ENCODE data around the gene MEGF6.

Gene MEGF6

DNA sequence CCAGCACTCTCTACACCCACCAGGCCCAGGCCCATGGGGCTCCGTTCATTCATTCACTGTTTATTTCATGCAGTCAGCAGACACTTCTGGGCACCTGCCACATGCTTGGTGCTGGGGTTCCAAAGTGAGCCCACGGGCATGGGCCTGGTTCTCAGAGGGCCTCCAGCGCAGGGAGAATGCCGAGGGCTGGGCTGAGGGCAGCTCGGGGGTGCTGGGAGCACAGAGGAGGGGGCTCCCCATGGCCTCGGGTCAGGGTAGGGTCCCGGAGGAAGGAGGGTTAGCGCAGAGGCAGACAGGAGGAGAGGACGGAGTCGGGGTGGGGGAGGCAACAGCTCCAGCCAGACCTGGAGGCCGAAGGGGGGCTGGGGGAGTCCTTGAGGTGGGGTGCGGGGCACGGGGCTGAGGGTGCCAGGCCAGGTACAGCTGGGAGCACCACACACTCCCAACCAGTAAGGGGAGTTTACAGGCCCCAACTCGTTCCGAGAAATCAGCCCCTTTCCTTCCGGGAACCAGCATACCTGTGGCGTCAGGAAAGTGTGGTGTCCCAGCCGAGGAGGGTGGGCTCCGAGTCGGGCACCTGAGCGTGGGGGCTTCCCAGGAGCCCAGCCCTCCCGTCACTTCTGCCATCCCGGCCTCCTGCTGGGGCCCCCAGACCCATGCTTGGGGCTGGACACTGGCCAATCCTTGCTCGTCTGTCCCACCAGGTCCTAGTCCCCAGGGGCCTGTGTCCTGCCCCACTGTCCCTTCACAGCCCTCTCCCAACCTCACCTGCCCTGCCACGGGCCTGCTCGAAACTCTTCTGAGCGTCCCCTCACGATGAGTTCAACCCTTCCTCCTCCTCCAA, 146.0 kb downstream of the MEGF6 start:
- DNase-seq, result no peak

DNA sequence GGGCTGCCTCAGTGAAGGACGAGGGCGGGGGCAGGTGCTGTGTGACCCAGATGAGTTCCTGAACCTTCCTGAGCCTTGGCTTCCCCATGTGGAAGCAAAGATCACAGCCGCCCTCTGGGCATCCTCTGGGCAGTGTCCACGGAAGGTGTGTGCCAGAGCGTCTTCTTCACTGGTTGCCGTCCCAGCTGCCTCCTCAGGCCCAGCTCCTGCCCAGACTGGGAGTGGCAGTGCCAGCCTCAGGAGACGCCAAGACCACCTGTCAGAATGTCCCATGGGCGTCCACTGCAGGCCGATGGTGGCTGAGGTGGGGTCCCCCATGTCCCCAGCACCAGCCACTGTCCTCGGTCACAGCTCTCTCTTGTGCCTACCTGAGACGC, 146.7 kb downstream of the MEGF6 start:
- DNase-seq, result no peak

DNA sequence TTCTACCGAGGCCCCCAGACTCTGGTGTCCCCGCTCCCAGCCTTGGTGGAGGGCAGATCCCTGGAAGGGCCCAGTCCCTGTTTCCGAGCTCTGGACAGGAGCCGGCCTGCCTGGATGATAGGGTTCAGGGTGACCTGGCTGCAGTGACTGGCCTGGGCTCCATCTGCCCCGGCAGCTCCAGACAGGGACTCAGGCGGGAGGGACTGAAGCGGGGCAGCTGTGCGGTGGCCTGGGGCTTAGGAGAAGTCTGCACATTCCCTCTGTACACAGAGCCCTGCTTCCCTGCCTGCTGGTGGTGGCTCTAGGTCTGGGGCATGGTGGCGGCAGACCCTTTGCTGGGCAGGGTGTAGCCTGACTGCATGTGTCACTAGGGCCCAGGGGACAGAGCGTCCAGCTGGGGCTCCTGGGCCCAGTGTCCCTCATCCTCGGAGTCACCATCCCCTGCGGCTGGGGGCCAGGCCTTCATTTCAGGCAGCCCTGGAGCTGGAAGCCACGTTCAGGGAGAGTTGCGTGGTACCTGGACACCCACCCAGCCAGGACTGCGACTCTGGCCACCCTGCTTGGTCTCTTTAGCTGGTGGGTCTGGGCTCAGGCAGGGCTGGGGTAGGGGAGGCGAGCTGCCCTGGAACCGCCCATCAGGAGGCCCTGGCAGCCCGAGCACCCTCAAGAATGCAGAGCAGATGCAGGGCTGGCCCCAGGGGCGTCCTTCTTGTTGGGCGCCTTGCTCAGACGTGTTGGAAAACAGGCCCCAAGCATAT, 147.2 kb downstream of the MEGF6 start:
- DNase-seq, result no peak

DNA sequence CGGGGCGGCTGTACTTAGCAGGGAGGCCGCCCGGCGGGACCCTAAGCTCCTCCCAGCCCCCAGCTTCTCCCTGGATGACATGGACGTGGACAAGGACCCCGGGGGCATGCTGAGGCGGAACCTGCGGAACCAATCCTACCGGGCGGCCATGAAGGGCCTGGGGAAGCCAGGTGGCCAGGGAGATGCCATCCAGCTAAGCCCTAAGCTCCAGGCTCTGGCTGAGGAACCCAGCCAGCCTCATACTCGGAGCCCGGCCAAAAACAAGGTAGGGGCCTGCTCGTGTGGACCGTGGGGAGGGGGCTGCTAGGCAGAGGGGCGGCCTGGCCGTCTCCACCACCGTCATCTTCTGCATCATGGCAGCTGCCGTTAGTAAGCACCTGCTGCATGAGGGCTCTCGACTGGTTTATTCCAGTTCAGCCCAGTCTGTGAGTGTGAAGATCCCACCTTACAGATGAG, 147.9 kb downstream of the MEGF6 start:
- no peak for DNase-seq

DNA sequence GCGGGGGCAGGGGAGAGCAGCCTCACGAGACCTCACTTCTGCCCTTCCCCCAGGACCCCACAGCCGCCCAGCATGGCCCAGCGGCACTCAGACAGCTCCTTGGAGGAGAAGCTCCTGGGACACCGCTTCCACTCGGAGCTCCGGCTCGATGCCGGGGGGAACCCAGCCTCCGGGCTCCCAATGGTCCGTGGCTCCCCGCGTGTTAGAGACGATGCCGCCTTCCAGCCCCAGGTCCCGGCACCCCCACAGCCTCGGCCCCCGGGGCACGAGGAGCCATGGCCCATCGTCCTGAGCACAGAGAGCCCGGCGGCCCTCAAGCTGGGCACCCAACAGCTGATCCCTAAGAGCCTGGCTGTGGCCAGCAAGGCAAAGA, 148.3 kb downstream of the MEGF6 start:
- DNase-seq, result no peak

DNA sequence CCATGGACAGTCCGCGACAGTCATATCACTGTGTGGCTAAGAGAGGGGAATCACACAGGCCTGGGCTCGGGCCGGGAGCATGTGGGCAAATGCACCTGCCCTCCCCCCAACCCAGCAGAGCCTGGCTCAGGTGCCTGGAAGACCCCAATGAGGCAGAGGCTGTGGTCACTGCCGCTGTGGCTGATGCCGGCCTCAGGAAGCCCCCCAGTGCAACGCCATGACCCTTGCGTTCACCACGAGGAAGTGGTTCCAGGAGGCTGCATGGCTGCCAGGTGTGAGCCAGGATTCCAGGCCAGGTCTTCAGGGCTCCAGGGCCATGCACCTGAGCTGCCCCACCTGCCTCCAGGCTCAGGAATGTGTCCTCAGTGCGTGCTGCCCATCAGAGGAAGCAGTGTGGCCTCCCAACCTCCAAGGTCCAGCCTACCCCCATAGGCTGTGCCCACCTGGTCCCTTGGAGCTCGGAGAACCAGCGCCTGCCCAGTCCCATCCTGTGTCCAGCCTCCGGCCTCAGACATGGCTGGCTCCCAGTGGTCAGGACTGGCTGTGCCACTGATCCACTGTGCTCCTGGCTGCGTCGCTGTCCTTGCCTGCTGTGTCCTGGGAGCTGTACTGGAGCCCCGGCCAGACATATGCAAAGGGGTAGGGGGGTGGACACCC, 148.8 kb downstream of the MEGF6 start:
- no peak for DNase-seq

DNA sequence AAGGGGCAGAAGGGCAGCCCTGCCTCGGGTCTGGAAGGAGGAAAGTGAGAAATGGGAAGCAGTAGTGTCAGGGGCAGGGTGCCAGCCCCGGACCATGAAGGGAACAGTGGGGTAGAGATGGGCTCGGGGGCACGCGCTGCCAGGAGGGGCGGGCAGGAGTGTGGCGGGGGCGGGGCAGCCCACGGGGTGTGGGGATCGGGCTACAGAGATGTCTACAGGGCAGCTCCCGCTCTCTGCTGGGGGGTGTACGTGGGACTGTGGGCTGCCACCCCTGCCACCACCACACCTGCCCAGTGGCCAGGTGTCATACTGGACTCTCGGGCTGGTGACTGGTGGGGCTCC, 149.4 kb downstream of the MEGF6 start:
- DNase-seq, result no peak

DNA sequence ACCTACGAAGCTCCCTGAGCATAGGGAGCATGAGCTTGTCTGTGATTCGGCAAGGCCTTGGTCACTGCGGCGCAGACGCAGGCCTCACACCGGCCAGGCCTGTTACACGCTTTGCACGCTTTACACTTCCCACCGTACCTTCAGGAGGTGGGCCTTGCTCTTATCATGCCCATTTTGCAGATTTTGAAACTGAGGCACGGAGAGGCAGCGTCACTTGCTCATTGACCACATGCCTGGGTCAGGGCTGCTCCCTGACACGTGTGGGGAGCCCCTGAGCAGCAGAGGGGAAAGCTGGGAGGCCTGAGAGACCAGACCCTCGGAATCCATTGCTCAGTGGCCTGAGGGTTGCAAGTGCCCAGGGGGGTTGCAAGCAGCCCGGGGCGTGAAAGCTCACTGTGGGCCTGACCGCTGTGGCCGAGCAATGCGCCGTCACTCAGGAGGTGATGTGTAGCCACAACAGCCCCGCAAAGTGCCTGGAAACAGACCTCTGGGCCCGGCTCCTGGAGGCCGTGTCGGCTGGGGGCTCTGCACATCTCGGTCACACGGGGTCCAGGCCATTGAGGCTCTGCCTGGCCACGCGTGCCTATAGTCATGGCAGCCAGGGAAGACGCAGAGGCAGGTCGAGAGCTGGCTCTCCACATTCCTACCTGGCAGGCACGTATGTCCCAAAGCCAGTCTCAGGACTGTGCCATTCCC, 149.9 kb downstream of the MEGF6 start:
- no peak for DNase-seq

DNA sequence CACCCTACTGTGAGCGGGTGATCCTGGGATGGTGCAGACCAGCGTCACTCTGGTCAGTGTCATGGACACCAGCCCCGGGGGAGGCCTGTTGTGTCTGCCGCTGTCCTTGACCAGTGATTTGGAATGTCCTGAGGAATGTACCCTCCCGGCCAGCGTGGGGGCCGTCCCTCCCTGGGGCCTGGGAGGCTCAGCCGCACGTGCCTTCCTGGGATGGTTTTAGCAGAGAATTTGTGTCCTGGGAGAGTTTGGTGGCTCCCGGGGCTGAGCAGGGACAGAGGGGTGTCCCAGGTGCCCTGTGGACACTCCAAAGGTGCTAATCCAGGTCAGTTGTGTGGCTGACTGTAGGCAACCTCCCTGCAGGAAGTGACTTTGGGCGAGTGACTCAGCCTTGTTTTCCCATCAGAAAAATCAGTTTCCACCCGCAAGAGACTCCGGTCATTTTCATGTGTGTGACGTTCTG, 150.6 kb downstream of the MEGF6 start:
- no peak for DNase-seq

DNA sequence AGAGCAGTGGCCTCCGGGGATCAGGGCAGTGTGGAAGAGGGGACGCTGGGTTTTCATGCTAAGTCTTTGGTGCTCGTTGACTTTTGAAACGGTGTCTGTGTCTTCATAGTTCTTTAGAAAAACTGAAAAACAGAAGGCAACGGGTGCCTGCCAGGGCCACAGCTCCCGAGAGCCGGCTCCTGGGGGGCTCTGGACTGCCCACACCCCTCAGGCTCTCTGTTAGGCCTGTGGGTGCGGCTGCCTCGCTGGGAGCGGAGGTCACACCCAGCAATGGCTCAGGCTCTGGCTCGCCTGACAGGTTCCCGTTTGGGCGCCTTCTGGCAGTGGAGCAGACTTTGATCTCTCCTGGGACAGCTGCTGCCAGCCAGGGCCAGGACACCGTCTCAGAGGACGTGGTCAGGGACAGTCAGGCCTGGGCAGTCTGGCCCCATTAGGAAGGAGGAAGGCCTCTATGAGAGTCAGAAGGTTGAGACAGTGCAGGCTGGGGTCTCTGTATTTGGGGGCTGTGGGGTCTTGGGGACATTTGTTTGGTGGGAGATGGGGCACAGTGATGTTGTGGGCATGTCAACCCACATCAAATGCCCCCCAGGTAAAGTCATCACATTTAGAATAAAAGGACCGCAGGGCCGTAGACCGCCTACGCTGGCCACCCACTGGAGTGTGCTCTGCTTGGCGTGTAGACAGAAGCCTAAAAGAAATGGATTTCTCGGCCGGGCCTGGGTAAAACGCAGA, 151.2 kb downstream of the MEGF6 start:
- no peak for DNase-seq

DNA sequence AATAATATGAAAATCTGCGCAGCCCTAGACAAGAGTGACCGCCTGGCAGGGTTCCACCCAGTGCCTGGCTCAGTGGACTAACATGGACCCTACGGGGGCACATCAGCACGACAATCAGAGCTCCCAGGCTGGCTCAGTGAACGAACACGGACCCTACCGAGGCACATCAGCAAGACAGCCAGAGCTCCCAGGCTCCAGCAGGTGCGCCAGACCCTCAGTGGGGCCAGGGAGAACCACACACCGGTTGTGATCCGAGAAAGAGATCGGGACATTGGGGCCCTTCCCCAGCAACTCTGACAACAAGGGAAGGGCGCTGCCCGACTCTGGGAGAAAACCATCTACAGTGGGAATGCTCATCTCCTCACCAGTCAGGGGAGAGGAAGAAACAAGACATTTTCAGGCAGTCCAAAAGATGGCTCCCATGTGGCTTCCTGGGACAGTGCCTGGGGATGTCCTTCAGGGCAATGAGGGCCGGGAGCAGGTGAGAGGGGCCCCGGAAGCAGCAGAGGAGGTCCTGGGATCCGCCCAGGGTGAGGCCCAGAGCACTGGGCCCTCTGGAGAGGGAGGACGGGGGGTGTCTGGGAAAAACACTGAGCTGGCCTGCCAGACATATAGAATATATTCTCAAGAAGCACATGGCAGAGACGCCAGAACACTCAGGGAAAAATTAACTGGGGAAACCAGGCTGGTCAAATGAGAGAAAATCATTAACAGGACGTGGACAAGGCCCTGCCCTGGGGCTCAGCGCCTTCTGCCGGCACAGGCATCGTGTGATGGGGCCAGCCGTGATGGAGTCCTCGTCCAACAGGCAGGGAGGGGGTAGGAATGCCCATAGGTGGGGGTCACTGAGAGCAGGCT, 152.0 kb downstream of the MEGF6 start:
- no peak for DNase-seq

DNA sequence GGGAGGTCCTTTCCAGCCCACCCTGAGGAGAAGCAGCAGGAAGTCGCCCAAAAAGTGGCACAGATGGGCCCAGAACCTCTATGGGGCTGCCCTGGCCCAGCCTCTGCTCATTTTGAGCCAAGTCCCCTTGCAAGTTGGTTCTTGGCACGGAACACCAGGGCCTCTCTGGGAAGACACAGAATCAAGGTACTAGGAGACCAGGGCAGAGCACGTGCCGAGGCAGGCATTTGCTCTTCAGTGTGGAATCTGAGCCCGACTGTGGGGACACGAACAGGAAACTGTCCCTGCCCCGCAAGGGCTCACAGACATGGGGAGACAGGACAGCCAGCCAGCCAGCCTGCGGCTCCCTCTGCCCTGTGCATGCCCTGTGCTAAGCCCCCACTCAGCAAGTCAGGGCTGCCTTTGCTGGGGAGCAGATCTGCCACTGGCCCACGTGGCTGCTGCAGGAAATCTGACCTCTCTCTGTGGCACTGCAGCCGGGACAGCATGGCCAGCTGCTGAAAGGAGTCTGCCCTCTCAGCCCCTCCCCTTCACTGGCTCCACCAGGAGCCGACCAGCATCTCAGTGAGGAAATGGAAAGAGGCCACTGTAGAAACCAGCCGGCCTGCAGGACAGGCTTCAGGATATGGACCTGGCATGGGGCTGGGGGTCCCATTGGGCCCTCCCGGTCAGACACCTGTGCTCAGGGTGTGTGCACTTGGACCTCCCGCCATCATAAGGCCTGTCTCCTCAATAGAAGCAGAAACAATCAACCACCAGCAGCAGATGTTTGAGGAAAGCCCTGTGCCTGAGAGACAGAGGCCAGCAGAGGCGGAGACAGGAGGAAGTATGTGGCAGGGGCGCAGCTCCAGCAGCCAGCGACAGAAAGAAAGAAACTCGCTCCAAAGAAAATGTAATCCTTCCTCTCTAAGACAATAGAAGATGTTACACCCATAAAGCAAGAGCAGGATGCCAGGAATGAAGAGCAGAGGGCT, 153.1 kb downstream of the MEGF6 start:
- DNase-seq, result no peak

DNA sequence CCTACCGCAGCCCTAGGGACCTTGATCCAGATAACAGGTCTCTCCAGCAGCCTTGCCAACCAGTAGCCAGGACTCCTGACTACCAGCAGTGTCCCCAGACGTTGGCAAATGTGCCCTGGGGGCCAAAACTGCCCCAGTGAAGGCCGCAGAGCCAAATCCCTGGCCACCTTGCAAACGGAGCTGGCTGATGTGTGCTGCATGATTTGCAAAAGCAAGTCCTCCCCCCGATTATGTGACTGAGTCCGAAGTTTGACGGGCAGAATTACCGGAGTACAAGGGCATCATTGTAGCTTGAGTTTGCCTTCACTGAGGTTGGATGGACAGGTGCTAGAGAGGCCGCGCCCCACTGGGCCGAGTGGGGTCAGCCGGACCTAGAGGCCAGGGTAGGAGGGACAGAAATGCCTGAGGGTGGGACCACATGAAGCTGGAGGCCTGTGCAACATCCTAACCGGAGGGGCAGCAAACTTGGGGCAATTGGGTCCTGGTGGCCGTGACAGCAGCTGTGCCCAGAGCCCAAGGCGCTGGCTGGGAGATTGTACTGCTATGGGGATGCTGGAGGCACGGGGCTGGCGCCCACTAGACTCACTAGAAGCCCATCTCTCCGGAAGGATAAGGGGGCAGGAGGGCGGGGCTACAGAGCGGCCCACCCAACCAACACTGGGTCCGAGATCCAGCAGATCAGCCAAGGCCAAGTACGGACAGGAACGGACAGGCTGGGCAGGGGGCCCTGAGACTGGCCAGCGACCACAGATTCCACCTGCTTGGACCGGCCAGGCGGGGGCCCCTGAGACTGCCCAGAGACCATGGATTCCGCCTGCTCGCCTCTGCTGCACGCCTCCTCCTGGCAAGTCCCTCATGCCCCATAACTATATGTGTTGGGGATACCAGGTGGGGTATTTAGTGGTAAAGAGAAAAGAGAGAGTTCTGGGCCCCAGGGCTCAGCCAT, 154.1 kb downstream of the MEGF6 start:
- DNase-seq, result no peak

DNA sequence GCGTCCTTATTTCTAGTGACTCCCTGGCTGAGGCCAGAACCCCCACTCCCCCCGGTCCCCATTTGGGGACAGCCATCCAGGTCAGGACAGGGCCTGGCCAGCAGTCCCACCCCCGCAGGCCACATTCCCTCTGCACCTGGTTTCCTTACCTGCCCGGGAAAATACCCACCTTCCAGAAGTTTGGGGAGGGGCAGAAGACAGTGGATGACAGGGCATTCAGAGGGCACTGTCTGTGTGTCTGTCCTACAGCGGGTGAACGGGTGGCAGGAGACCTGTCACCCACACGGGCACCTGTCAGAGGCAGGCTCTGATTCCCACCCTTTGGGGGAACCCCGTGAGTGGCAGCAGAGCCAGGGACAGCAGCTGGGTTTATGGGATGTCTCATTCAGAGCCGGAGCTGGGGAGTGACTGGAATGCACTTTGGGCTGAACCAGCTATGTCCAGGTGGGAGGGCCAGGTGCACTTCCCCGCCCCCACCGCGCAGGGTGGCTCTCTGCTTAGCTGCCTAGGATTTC, 154.8 kb downstream of the MEGF6 start:
- DNase-seq, result no peak

DNA sequence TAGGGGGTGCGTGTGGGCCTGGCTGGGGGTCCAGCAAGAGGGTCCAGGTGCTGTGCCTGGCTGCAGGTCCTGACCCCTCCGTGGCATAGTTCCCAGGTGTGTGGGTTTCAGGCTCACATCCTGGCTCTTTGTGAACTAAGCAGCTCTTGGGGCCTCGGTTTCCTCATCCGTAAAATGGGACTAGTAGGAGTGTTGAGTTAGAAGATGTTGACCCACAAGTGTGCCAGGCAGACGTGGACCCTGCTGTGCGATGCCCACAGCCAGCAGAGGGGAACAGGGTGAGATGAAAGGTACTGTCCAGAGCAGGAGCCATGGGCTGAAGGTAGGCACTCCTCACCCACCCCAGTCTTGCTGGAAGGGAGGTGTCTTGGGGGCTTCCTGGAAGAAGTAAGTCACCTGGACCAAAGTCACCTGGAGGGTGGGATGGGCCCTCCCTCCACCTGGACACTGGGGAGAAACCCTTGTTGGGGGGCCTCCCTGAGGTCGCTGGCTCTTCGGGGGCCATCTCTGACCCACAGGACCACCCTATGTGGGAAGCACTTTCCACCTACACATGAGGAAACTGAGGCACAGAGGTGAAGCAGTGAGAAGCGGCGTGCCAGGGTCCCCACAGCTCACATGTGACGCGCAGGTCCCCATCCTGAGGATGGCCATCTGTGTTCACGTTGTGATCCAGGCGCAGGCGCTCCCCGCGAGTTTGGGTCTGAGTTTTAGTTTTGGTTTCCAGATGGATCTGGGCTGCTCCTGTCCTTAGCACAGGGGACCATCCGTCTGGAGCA, 155.4 kb downstream of the MEGF6 start:
- DNase-seq, result no peak

DNA sequence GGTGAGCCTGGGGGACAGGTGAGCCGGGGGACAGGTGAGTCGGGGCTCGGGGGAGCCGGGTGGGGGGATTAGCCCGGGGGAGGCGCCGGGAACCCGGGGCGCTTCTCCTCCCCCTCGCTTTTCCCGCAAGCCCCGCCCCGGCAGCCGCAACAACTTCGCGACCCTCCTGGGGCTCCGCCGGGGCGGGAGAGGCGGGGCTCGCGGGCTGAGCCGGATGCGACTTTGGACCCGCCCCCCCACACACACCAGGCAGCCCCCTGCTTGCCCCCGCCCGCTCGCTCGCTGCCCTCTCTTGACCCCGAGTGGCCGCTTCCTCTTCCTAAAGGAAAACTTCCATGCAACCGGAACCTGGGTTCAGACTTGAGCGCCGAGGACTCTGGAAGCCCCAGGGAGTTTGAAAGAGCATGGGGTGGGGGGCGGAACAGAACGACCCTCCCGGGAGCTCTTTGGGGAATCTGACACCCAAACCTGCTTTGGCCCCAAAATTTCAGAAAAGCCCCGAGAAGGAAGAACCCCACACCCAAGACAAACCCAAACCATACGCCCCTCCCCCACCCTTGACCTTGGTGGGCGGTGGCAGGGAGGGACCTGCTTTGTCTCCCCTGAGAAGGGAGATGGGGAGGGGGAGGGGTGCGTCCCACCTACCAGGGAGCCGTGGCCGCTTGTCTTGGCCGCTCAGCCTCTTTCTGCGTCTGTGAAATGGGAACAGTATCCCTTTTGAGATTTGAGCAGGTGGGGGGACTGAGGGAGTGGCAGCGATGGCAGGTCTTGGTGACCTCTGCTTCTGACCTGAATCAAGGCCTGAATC, 156.3 kb downstream of the MEGF6 start:
- DNase-seq, result peak in 1 of 2 donors; percentile 14
